ENCODE data around the gene UBL7. TPM values are rescaled to one million over a fixed set of nuclear protein-coding genes. Genes with fewer than 3 reads are reported as not detected.

UBL7 gene
- polyA plus RNA-seq, 3 donors: 43.4 to 103 (median 95.1) TPM

GRCh38 chr15:74422652-74423430, 38.1 kb downstream of the UBL7 start:
- no peaks in the 10 kb centered on the region for H3K79me2 ChIP-seq (ENCODE audit: insufficient read depth, low read length)

GRCh38 chr15:74422265-74422651, 38.7 kb downstream of the UBL7 start:
- Histone ChIP-seq H3K4me3 (replicated peaks in 1 of 3; ENCODE audit: low read depth in 2 of 3, low read length in 3 of 3) (no peak overlapping the region), H3K4me2 (replicated peaks; ENCODE audit: extremely low read depth, low read length, poor library complexity, severe bottlenecking) (no peak overlapping the region), H4K20me1 (ENCODE audit: insufficient read depth, low read length) (no peaks in the 10 kb centered on the region), H3K27ac (ENCODE audit: low read depth in 1 of 2, low read length in 2 of 2) (no peak overlapping the region), H3K27me3 (ENCODE audit: control insufficient read depth in 2 of 2, insufficient read depth in 2 of 2, low read length in 2 of 2) (no peaks in the 10 kb centered on the region), H3K9ac (ENCODE audit: insufficient read depth, low read length, poor library complexity, severe bottlenecking) (no peak overlapping the region), H2AFZ (ENCODE audit: insufficient read depth, low read depth, low read length, poor library complexity, severe bottlenecking) (no peak overlapping the region), H3K4me1 (ENCODE audit: control insufficient read depth in 1 of 2, insufficient read depth in 2 of 2, low read length in 2 of 2) (peaks cover 0 to 3% of the 10 kb centered on the region in 2 donors), H3K79me2 (ENCODE audit: insufficient read depth, low read length) (no peaks in the 10 kb centered on the region), H3K36me3 (replicated peaks in 1 of 2; ENCODE audit: control insufficient read depth in 1 of 2, insufficient read depth in 2 of 2, low read length in 2 of 2) (no peaks in the 10 kb centered on the region), H3K9me3 (replicated peaks in 1 of 2; ENCODE audit: control insufficient read depth in 1 of 2, insufficient read depth in 1 of 2, low read length in 2 of 2) (no peaks in the 10 kb centered on the region)
- H3K27me3 Mint-ChIP-seq (ENCODE audit: low read depth in 3 of 3): peaks cover 0 to 8% (median 5%) of the 10 kb centered on the region in 3 donors
- no peaks in the 10 kb centered on the region for H3K36me3 Mint-ChIP-seq
- peaks cover 6% of the 10 kb centered on the region for H3K4me1 Mint-ChIP-seq
- intact Hi-C loops (cut with micrococcal nuclease): no loop called here
- peaks cover 0 to 2% (median 0%) of the 10 kb centered on the region in 7 donors for H3K9me3 Mint-ChIP-seq
- TF ChIP-seq CTCF (IDR thresholded peaks at IDR 0.05): no peak
- DNase-seq: no peak
- H3K27ac Mint-ChIP-seq: no peak overlapping the region
- H3K4me3 Mint-ChIP-seq: no peak overlapping the region
- WGBS (ENCODE audit: insufficient coverage): no CpG with 5 or more reads among the region's 9 CpGs

More at GRCh38 chr15:74422652-74423430, 38.1 kb downstream of the UBL7 start:
- Histone ChIP-seq H3K9me3 (replicated peaks in 1 of 2; ENCODE audit: control insufficient read depth in 1 of 2, insufficient read depth in 1 of 2, low read length in 2 of 2) (no peaks in the 10 kb centered on the region), H3K36me3 (replicated peaks in 1 of 2; ENCODE audit: control insufficient read depth in 1 of 2, insufficient read depth in 2 of 2, low read length in 2 of 2) (no peaks in the 10 kb centered on the region), H4K20me1 (ENCODE audit: insufficient read depth, low read length) (no peaks in the 10 kb centered on the region), H3K27me3 (ENCODE audit: control insufficient read depth in 2 of 2, insufficient read depth in 2 of 2, low read length in 2 of 2) (no peaks in the 10 kb centered on the region), H3K4me1 (ENCODE audit: control insufficient read depth in 1 of 2, insufficient read depth in 2 of 2, low read length in 2 of 2) (peaks cover 3 to 5% of the 10 kb centered on the region in 2 donors), H3K4me3 (replicated peaks in 1 of 3; ENCODE audit: low read depth in 2 of 3, low read length in 3 of 3) (no peak overlapping the region), H3K4me2 (replicated peaks; ENCODE audit: extremely low read depth, low read length, poor library complexity, severe bottlenecking) (no peak overlapping the region), H3K27ac (ENCODE audit: low read depth in 1 of 2, low read length in 2 of 2) (no peak overlapping the region), H2AFZ (ENCODE audit: insufficient read depth, low read depth, low read length, poor library complexity, severe bottlenecking) (no peak overlapping the region), H3K9ac (ENCODE audit: insufficient read depth, low read length, poor library complexity, severe bottlenecking) (no peak overlapping the region)
- no peak for DNase-seq
- peak overlapping the region in 1 of 7 donors; percentile 38 for H3K27ac Mint-ChIP-seq
- H3K36me3 Mint-ChIP-seq: no peaks in the 10 kb centered on the region
- TF ChIP-seq CTCF (IDR thresholded peaks at IDR 0.05): no peak
- peaks cover 0 to 2% (median 0%) of the 10 kb centered on the region in 7 donors for H3K9me3 Mint-ChIP-seq
- 41% methylated on average over 6 of the region's 14 CpGs for WGBS (ENCODE audit: insufficient coverage)
- H3K4me1 Mint-ChIP-seq: peaks cover 6% of the 10 kb centered on the region
- H3K4me3 Mint-ChIP-seq: no peak overlapping the region
- intact Hi-C loops (cut with micrococcal nuclease): no loop called here
- peaks cover 0 to 8% (median 5%) of the 10 kb centered on the region in 3 donors for H3K27me3 Mint-ChIP-seq (ENCODE audit: low read depth in 3 of 3)
